Activated T-cell treated with anti-CD3 and anti-CD28 coated beads for 24 hours (primary cell): Measurements from ENCODE around the gene DLG5.
"Not testable (repeated sequence)": the region's sequence is repeated elsewhere in the genome, so short reads cannot be mapped to it uniquely, and the experiment has no call there.

ENCODE experiments used
- DNase-seq: peaks from one replicate; pipeline ENCODE4 v3.0.0-alpha.2; 2020; ENCODE audit warnings: low read depth

The DLG5 gene

GRCh38 chr10:77768039-77768438 is 158.5 kb downstream of the DLG5 start:
- DNase-seq = no peak

GRCh38 chr10:77763453-77764430 is 162.8 kb downstream of the DLG5 start:
- DNase-seq = no peak

- DNase-seq = not testable (repeated sequence)
Measured at GRCh38 chr10:77758406-77758805, 168.1 kb downstream of the DLG5 start.

GRCh38 chr10:77756319-77757232 is 170.0 kb downstream of the DLG5 start:
- no peak for DNase-seq

- no peak for DNase-seq
Measured at GRCh38 chr10:77746047-77746707, 180.4 kb downstream of the DLG5 start.

- no peak for DNase-seq
Measured at GRCh38 chr10:77744245-77744644, 182.3 kb downstream of the DLG5 start.

- no peak for DNase-seq
Measured at GRCh38 chr10:77742172-77742571, 184.4 kb downstream of the DLG5 start.

- no peak for DNase-seq
Measured at GRCh38 chr10:77741746-77742145, 184.8 kb downstream of the DLG5 start.
